ENCODE data around the gene PPP1CB. TPM values are rescaled to one million over a fixed set of nuclear protein-coding genes. Genes with fewer than 3 reads are reported as not detected.
A peak's percentile ranks its signal among the peaks of the same experiment; 100 is the strongest.

PPP1CB gene
- polyA plus RNA-seq, 1 experiment = 159 TPM

GRCh38 chr2:28752631-28753376 lies 1.2 kb downstream of the PPP1CB start:
- Histone ChIP-seq H3K9me3 (ENCODE audit: control insufficient read depth, insufficient read depth, low read length) (no peaks in the 10 kb centered on the region), H3K27me3 (ENCODE audit: control insufficient read depth, insufficient read depth, low read length) (no peaks in the 10 kb centered on the region), H3K4me3 (ENCODE audit: low read depth, low read length) (peak overlapping the region; percentile 93), H3K27ac (ENCODE audit: low read depth, low read length) (peak overlapping the region; percentile 94)
- no peak for TF ChIP-seq CTCF (IDR thresholded peaks at IDR 0.05; ENCODE audit: low read depth, low read length)
- no peak for DNase-seq (ENCODE audit: low read depth, low spot score)
- ChIA-PET CTCF (interaction anchor here (1.5 to 5.7 kb wide), 5 partner anchors 89 to 186 kb away, joined by 4 to 51 read pairs (median 19); no protein-coding TSS in a partner anchor), POLR2A (interaction anchor here (0.5 to 1.9 kb wide), 9 partner anchors 32 to 186 kb away, joined by 3 to 20 read pairs (median 5); no protein-coding TSS in a partner anchor)

GRCh38 chr2:28754321-28754720 lies 2.7 kb downstream of the PPP1CB start:
- H3K27ac ChIP-seq (ENCODE audit: low read depth, low read length) = no peak overlapping the region
- no peak for DNase-seq (ENCODE audit: low read depth, low spot score)
- no peak for TF ChIP-seq CTCF (IDR thresholded peaks at IDR 0.05; ENCODE audit: low read depth, low read length)

GRCh38 chr2:28755421-28755820 lies 3.8 kb downstream of the PPP1CB start:
- peak overlapping the region; percentile 14 for H3K4me3 ChIP-seq (ENCODE audit: low read depth, low read length)
- no peaks in the 10 kb centered on the region for H3K27me3 ChIP-seq (ENCODE audit: control insufficient read depth, insufficient read depth, low read length)
- ChIA-PET POLR2A (interaction anchor here (1.0 kb wide), 1 partner anchor 90 kb away, joined by 4 read pairs; no protein-coding TSS in a partner anchor), CTCF (interaction anchor here (0.9 to 5.7 kb wide), 3 partner anchors 92 to 189 kb away, joined by 5 to 51 read pairs (median 5); no protein-coding TSS in a partner anchor)
- no peak overlapping the region for H3K27ac ChIP-seq (ENCODE audit: low read depth, low read length)
- no peak for TF ChIP-seq CTCF (IDR thresholded peaks at IDR 0.05; ENCODE audit: low read depth, low read length)
- H3K9me3 ChIP-seq (ENCODE audit: control insufficient read depth, insufficient read depth, low read length) = no peaks in the 10 kb centered on the region
- DNase-seq (ENCODE audit: low read depth, low spot score) = no peak

More at GRCh38 chr2:28754321-28754720, 2.7 kb downstream of the PPP1CB start:
- CTCF ChIA-PET = interaction anchor here (0.6 to 5.7 kb wide), 5 partner anchors 18 to 188 kb away, joined by 3 to 51 read pairs (median 5); no protein-coding TSS in a partner anchor
- peak overlapping the region; percentile 93 for H3K4me3 ChIP-seq (ENCODE audit: low read depth, low read length)
- no peaks in the 10 kb centered on the region for H3K27me3 ChIP-seq (ENCODE audit: control insufficient read depth, insufficient read depth, low read length)
- POLR2A ChIA-PET = no interaction called here
- H3K9me3 ChIP-seq (ENCODE audit: control insufficient read depth, insufficient read depth, low read length) = no peaks in the 10 kb centered on the region

GRCh38 chr2:28758459-28758858 lies 6.8 kb downstream of the PPP1CB start:
- TF ChIP-seq CTCF (IDR thresholded peaks at IDR 0.05; ENCODE audit: low read depth, low read length) = no peak
- no peaks in the 10 kb centered on the region for H3K27me3 ChIP-seq (ENCODE audit: control insufficient read depth, insufficient read depth, low read length)
- no peak overlapping the region for H3K27ac ChIP-seq (ENCODE audit: low read depth, low read length)
- no peaks in the 10 kb centered on the region for H3K9me3 ChIP-seq (ENCODE audit: control insufficient read depth, insufficient read depth, low read length)
- H3K4me3 ChIP-seq (ENCODE audit: low read depth, low read length) = no peak overlapping the region
- ChIA-PET POLR2A (no interaction called here), CTCF (interaction anchor here (1.3 to 5.7 kb wide), 2 partner anchors 95 to 164 kb away, joined by 3 to 51 read pairs; no protein-coding TSS in a partner anchor)
- no peak for DNase-seq (ENCODE audit: low read depth, low spot score)

GRCh38 chr2:28761420-28761819 lies 9.8 kb downstream of the PPP1CB start:
- H3K27me3 ChIP-seq (ENCODE audit: control insufficient read depth, insufficient read depth, low read length) = no peaks in the 10 kb centered on the region
- TF ChIP-seq CTCF (IDR thresholded peaks at IDR 0.05; ENCODE audit: low read depth, low read length) = no peak
- H3K27ac ChIP-seq (ENCODE audit: low read depth, low read length) = no peak overlapping the region
- H3K4me3 ChIP-seq (ENCODE audit: low read depth, low read length) = no peak overlapping the region
- POLR2A ChIA-PET = no interaction called here
- no peaks in the 10 kb centered on the region for H3K9me3 ChIP-seq (ENCODE audit: control insufficient read depth, insufficient read depth, low read length)
- no peak for DNase-seq (ENCODE audit: low read depth, low spot score)
- CTCF ChIA-PET = interaction anchor here (1.3 to 3.8 kb wide), 3 partner anchors 97 to 194 kb away, joined by 3 to 12 read pairs (median 8); no protein-coding TSS in a partner anchor
